GM10847 (cell line): ENCODE measurements around the gene IQSEC3.

Experiments
- POLR2A ChIP-seq: IDR thresholded peaks from 2 replicates; pipeline ENCODE4 v1.6.1; 2011; ENCODE audit not compliant: insufficient read length; ENCODE audit errors: extremely low read depth

Gene IQSEC3

DNA sequence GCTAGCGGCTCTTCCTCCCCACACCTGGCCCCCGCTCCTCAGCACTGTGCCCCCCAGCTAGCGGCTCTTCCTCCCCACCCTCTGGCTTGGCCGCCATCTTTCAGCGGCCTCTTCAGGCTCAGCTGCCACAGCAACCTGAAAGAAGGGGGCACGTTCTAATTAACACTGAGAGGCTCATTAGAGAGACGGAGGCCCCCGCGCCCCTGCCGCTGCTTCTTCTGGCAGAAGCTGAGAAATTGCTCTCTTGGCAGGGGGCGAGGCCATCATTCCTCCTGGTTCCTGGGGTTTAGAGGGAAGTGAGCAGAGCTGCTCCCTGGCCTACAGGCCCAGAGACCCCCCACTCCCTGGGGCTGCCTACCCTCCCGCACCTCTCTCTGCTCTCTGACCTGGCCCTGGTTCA lies 64.4 kb downstream of the IQSEC3 start:
- TF ChIP-seq POLR2A = no peak

DNA sequence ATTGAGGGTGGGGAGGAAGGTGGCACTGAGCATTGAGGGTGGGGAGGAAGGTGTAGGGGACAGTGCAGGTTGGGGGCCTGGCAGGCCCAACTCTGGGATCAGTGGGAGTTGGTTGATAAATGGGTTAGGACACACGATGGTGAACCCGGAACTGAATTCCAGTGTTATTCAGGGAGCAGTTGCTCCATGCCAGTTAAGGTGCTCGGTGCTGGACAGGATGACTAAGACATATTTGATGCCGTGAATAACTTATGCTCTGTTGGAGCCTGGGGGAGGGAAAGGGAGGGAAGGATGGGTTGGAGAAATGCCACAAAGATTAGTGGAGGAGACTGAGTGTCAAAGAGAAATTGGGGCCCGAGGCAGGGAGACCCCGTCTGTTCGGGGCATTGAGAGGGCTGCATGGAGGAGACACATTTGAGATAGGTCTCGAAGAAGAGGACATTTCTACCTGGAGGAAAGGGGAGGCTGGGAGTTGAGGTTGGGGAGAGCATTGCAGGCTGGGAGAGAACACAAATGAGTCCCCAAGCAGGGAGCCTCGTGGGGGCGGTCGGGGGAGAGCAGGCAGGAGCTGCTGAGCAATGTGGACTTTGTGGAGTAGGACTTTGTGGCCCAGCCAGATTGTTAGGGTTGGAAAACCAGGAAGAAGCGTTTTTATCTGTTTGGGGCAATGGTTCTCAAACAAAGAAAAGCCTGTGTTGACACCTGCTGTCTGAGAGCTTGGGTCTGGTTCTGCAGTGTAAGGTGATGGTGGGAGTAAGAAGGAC lies 65.3 kb downstream of the IQSEC3 start:
- no peak for TF ChIP-seq POLR2A

DNA sequence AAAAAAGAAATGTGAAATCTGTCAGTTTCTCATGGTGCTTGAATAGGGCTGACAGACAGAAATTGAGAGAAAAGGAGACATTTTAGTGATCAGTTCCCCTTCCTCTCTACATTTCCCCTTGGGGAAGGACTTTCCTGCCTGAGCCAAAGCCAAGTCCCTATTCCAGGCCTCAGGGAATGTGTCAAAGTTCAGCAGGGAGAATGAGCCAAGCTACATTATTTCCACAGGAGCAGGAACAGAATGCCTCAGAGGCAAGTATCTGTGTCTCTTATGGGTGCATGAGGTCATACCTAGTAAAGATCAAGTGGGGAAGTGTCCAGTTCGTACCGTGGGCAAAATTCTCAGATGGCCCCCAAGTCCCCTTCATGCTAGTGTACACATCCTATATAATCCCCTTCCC lies 68.6 kb downstream of the IQSEC3 start:
- TF ChIP-seq POLR2A = no peak

DNA sequence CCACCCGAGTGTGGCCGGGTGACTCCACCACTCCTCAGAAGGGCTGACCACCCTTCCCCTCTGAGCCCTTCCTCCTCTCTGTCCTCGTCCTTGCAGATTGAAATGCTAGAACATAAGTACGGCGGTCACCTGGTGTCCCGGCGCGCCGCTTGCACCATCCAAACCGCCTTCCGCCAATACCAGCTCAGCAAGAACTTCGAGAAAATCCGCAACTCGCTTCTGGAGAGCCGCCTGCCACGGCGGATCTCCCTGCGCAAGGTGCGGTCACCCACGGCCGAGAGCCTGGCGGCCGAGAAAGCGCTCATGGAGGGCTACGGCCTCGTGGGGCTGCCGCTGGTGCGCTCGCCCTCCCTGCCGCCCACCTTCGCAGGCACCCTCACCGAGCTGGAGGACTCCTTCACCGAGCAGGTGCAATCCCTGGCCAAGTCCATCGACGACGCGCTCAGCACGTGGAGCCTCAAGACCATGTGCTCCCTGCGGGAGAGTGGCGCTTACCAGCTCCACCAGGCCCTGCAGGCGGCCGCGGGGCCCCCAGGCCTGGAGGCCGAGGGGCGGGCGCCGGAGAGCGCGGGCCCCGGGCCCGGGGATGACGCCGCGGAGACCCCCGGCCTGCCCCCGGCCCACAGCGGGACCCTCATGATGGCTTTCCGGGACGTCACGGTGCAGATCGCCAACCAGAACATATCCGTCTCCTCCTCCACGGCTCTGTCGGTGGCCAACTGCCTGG lies 71.8 kb downstream of the IQSEC3 start:
- no peak for TF ChIP-seq POLR2A

DNA sequence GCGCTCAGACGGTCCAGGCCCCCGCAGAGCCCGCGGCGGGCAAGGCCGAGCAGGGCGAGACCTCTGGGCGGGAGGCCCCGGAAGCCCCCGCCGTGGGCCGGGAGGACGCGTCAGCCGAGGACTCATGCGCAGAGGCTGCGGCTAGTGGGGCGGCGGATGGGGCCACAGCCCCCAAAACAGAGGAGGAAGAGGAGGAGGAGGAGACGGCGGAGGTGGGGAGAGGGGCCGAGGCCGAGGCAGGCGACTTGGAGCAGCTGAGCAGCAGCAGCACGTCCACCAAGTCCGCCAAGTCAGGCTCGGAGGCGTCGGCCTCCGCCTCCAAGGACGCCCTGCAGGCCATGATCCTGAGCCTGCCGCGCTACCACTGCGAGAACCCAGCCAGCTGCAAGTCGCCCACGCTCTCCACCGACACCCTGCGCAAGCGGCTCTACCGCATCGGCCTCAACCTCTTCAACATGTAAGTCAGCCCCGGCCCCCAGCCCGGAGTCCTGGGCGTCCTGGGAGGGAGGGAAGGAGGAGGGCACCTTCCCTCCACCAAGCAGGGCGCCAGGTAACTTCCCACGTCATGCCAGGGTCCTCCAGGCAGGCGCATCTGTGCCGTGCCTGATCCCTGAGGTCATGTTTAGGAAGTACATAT lies 72.4 kb downstream of the IQSEC3 start:
- no peak for TF ChIP-seq POLR2A

DNA sequence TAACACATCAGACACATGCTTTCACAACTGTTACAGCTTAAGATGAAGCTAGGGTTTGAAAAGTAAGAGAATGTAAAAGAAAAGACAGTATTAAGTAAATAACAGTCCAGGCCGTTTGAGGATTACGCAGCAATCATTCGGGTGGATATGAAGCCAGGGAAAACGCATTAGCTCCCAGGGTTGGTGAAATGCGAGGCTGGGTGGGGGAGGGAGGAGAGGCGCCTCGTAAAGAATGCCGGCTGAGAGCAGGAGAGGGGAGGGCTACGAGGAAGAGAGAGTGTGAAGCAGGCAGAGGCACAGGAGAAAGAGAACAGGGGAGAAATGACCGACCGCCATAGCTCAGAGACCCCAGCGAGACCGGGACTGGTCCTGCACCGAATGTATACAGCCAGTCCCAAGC lies 73.0 kb downstream of the IQSEC3 start:
- TF ChIP-seq POLR2A = no peak

DNA sequence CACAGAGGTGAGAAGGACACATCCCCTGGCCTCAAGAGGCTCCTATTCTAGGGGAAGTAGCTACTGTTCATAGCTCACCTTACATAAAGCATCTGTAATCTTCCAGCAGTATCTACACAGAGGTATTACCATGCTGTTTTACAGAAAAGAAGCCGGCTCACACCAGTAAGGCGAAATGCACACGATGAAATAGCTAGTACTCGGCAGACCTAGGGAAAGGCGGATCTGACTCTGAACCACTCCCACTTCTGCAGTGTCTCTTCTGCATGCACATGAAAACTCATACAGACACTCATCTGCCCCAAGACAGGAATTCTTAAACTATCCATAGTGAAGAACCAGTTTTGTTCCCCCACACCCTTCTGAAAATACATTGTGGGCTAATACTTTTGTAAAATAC lies 73.6 kb downstream of the IQSEC3 start:
- no peak for TF ChIP-seq POLR2A

DNA sequence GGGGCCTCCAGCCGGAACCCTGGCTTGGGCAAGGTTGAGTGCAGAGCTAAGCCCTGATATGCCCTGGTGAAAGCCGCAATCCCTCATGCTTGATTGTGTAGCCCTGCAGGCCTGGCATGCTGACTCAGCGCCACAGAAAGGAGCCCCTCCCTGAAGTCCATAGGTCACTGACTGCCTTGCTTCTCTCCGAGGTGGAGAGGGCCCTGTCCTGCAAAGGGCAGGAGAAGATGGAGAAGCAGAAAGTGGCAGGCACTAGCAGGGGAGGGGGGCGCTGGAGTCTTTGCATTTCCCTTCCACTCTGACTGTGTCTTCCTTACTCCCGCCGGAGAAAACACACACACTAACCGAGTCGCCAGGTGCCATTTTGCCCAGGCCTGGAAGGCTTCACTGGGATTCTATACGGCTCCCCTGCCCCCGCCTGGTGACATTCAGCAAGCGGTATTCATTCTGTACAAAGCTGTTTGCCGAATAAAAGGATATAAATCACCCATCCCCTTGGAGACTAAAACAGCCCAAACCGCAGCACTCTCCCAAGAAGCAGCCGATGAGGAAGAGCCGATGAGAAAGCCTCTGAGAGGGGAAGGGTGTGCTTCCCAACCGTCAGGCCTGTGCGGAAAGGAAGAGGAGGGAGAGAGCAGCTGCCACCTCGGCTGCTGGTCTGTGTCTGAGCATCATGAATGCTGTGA lies 77.5 kb downstream of the IQSEC3 start:
- no peak for TF ChIP-seq POLR2A

DNA sequence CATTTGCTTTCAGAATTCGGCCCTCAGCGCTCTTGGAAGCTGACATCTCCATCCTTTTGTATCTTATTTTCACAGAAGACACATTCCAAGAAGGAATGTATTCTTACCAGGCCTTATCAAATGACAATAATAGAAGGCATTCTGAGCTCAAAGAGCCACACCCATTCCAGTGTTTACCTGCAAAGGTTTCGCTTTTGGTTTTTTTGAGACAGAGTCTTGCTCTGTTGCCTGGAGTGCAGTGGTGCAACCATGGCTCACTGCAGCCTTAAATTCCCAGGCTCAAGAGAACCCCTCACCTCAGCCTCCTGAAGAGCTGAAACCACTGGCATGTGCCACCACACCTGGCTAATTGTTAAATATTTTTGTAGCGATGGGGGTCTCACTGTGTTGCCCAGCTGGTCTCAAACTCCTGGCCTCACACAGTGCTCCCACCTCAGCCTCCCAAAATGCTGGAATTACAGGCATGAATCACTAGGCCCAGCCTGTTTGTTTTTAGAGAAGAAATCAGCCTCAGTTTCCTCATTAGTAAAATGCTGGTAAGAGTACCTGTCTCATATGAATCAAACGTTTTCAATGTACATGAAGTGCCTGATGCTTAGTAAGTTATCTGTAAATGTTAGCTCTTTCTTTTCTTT lies 78.2 kb downstream of the IQSEC3 start:
- TF ChIP-seq POLR2A = no peak

DNA sequence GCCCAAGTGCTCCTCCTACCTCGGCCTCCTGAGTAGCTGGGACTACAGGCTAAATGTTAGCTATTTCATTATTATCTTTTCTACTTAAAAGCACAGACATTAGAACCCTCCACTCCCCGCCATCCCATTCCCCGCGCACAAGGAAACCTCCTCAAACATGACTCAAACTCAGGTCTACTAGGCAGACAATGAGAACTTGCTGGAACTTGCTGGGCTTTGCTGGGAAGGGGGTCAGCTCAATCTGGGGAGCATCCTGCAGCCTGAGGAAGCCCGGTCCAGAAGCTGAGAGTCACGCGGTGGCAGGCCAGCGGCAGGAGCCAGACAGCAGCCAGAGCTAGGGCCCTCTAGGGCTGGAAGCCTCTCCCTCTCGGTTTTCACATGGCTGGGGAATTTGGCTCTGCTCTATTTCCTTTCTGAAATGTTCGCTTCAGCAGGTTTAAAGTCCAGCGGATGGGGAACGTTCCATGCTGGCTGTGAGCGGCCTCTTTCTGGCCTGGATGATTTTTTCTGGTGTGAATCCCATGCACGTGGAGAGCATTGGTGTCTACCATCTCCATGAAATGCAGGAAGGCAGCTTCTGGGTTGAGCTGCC lies 78.9 kb downstream of the IQSEC3 start:
- no peak for TF ChIP-seq POLR2A

DNA sequence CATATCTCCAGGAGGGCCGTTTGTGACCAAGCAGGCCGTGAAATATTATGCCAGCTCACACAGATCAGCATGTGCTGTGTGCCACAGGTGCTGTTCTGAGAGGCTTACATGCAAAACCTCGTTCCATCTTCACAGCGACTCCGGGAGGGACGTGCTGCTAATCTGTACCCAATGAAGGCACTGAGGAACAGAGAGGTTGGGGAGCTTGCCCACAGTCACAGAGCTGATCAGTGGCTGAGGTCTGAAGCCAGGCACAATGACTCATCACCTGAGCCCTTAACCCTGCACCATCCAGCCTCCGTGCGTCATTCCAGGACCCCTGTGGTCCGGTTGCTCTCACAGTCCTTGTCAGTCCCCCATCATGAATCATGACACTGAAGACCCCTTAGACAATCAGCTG lies 80.7 kb downstream of the IQSEC3 start:
- no peak for TF ChIP-seq POLR2A

DNA sequence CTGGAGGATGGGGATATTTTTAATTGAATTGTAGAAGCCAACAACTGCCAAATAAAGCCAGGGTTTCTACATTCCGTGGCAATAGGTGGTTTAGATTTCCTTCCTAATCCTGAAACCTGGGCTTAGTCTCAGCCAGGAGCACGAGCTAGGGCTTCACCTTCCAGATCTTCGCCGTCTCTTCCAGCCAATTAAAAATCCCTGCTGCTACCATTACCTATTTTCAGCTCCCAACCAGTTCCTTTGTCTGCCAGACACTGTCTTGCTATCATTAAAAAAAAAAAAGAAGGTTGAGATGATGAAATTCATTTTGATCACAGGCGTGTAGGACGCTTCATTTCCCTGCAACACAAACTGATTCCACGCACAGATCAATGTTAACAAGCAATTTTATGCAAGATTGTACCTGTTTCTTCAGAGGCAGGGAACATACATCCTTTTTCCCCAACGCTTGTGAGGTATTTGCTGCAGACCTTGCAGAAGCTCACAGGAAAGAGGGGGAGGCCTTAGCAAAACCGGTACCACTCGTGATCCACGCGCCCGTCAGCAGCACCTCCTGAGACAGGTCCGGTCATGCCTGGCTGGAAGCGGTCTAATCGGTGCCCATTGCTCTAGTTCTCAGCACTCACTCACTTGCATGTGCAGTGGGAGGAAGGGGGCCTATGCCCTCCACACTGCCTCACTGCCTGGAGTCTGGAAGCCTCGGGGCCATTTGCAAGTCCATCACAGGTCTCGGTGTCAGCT lies 82.3 kb downstream of the IQSEC3 start:
- no peak for TF ChIP-seq POLR2A

DNA sequence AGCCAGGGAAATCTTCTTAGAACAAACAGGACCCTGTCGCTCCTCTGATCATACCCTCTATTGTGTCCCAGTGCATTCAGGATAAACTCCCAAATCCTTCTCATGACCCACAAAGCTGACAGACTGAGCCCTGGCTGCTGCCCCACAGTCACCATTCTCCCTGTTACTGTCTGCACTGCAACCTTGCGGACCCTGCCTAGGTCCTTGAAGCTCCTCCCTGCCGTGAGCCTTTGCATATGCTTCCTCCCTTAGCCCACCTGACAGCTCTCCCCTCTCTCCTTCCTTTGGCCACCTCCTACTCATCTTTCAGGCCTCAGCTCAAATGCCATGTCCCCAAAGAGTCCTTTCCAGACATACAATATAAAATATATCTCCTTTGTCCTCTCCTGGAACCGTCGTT lies 85.0 kb downstream of the IQSEC3 start:
- no peak for TF ChIP-seq POLR2A

DNA sequence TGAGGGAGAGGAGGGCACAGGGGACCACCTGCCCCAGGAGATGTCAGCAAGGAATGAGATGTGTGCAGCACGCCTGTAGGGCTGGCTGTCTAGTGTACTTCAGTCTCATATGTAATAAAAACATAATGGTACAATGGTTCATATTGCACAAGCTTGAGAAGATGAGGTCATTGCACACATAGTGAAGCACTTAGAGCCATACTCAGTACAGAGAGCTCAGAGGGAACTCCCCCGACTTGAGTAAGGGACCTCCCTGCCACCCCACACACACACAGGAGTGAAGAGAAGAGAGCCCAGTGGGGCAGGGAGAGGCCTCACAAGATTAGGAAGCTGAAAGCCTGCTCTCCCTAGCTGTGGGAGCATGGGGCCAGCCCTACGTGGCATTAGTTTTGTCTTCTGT lies 85.9 kb downstream of the IQSEC3 start:
- TF ChIP-seq POLR2A = no peak
